Left renal cortex interstitium (tissue), 4 donors: Measurements from ENCODE around the gene PTPN1. TPM values are rescaled to one million over a fixed set of nuclear protein-coding genes. Genes with fewer than 3 reads are reported as not detected.
"Not testable (repeated sequence)": the region's sequence is repeated elsewhere in the genome, so short reads cannot be mapped to it uniquely, and the experiment has no call there.

ENCODE experiments used
- DNase-seq, 4 donors: peaks; one replicate each; pipeline ENCODE4 v3.0.0-alpha.2; 2013; ENCODE audit warnings: low read depth in 4 of 4, low spot score in 2 of 4, missing footprints in 1 of 4
- polyA plus RNA-seq, 4 donors: library from polyadenylated mRNA; unstranded; fragments of 120-200 nt; gene quantifications; one replicate each; pipeline ENCODE4 v1.2.1, GENCODE V29; 2013; ENCODE audit not compliant: insufficient read length in 4 of 4

The PTPN1 gene
- polyA plus RNA-seq, 4 donors, result 31.3 to 33.6 (median 32.4) TPM

- DNase-seq, result no peak
Measured at GRCh38 chr20:50526403-50526989, 16.3 kb downstream of the PTPN1 start.

GRCh38 chr20:50527068-50527605 lies 17.0 kb downstream of the PTPN1 start:
- DNase-seq, result no peak

- no peak for DNase-seq
Measured at GRCh38 chr20:50528129-50528528, 17.9 kb downstream of the PTPN1 start.

- no peak for DNase-seq
Measured at GRCh38 chr20:50528804-50529351, 18.7 kb downstream of the PTPN1 start.

GRCh38 chr20:50532221-50532620 lies 22.0 kb downstream of the PTPN1 start:
- no peak for DNase-seq

- DNase-seq, result no peak
Measured at GRCh38 chr20:50533061-50533460, 22.9 kb downstream of the PTPN1 start.

GRCh38 chr20:50533464-50533863 lies 23.3 kb downstream of the PTPN1 start:
- DNase-seq, result no peak

- no peak for DNase-seq
Measured at GRCh38 chr20:50534567-50534966, 24.4 kb downstream of the PTPN1 start.

- DNase-seq, result no peak
Measured at GRCh38 chr20:50535162-50535561, 25.0 kb downstream of the PTPN1 start.

GRCh38 chr20:50536333-50536732 lies 26.1 kb downstream of the PTPN1 start:
- DNase-seq, result no peak

GRCh38 chr20:50537546-50538201 lies 27.5 kb downstream of the PTPN1 start:
- DNase-seq, result no peak

- no peak for DNase-seq
Measured at GRCh38 chr20:50538276-50538675, 28.1 kb downstream of the PTPN1 start.

- not testable (repeated sequence) for DNase-seq
Measured at GRCh38 chr20:50539798-50540197, 29.6 kb downstream of the PTPN1 start.

GRCh38 chr20:50540620-50541605 lies 30.7 kb downstream of the PTPN1 start:
- no peak for DNase-seq

GRCh38 chr20:50541606-50542041 lies 31.4 kb downstream of the PTPN1 start:
- no peak for DNase-seq

GRCh38 chr20:50543326-50543725 lies 33.1 kb downstream of the PTPN1 start:
- no peak for DNase-seq

- no peak for DNase-seq
Measured at GRCh38 chr20:50545126-50545525, 34.9 kb downstream of the PTPN1 start.

GRCh38 chr20:50546729-50547314 lies 36.6 kb downstream of the PTPN1 start:
- DNase-seq, result no peak

- no peak for DNase-seq
Measured at GRCh38 chr20:50547964-50548363, 37.8 kb downstream of the PTPN1 start.

GRCh38 chr20:50548396-50548795 lies 38.2 kb downstream of the PTPN1 start:
- no peak for DNase-seq
